ENCODE measurements around the gene SH3RF1. TPM values are rescaled to one million over a fixed set of nuclear protein-coding genes. Genes with fewer than 3 reads are reported as not detected.

Gene SH3RF1
- total and polyA plus RNA-seq, 2 of the 13 experiments (the other 11 are each of a cell fraction or from before 2014, with no cell fraction given): 3.1 to 3.2 TPM

- in situ Hi-C loops (cut with HindIII; ENCODE audit: extremely low pct_ligation_motif_present, low pct_unique_long_range_greater_than_20kb) (no loop called here), intact Hi-C loops (cut with micrococcal nuclease; ENCODE audit: unreplicated experiment) (loop anchor here (2.0 to 5.0 kb wide), 2 partner anchors 17 to 179 kb away; no protein-coding TSS in a partner anchor)
- DNase-seq (ENCODE audit: low spot score) (peak; percentile 82), ATAC-seq (peak; percentile 49), FAIRE-seq (no peak)
- H3K4me3 ChIP-seq (replicated peaks in 1 of 3; ENCODE audit: insufficient read depth in 1 of 3, low read depth in 2 of 3, low read length in 3 of 3): peak overlapping the region in 1 of 3 experiments; percentile 7; a peak in 1 of 6 replicates
- no peaks in the 10 kb centered on the region for H4K20me1 ChIP-seq (ENCODE audit: insufficient read depth, low read length)
- H3K27ac ChIP-seq (ENCODE audit: extremely low read length, insufficient read depth, low read length): peak overlapping the region; percentile 77
- H3K36me3 ChIP-seq (replicated peaks in 1 of 2; ENCODE audit: control insufficient read depth in 1 of 2, insufficient read depth in 2 of 2, low read length in 2 of 2): no peaks in the 10 kb centered on the region
- H3K4me2 ChIP-seq (ENCODE audit: low read depth, low read length): peak overlapping the region; percentile 53
- POLR2A ChIA-PET: interaction anchor here (1.0 to 3.5 kb wide), 4 partner anchors 10 to 241 kb away, joined by 3 to 20 read pairs (median 4); partner anchors contain the start of genes CBR4 and SH3RF1
- BruUV-seq (replicated peaks): TSS peak; percentile 80
- H3K4me1 ChIP-seq (ENCODE audit: insufficient read depth, low read length): peaks cover 85% of the 10 kb centered on the region
- no peak overlapping the region for H2AFZ ChIP-seq (ENCODE audit: low read length)
- no peaks in the 10 kb centered on the region for H3K9me3 ChIP-seq (ENCODE audit: low read length)
- peaks cover 6% of the 10 kb centered on the region for H3K79me2 ChIP-seq (ENCODE audit: insufficient read depth, low read length)
- WGBS (ENCODE audit: low lambda C conversion rate): 67% methylated on average over 13 of the region's 13 CpGs
- peak overlapping the region; percentile 54 for H3K9ac ChIP-seq (ENCODE audit: insufficient read depth, low read depth, low read length)
- CTCF ChIA-PET (ENCODE audit: low intra/inter-chr PET ratio, low total read pairs): no interaction called here
- no peaks in the 10 kb centered on the region for H3K27me3 ChIP-seq (ENCODE audit: control insufficient read depth in 1 of 2, insufficient read depth in 2 of 2, low read length in 2 of 2)
- no peak for TF ChIP-seq E2F1 (CRISPR knock-in tag; IDR thresholded peaks at IDR 0.05)
- TF ChIP-seq ARNT (IDR thresholded peaks at IDR 0.05): no peak
- TF ChIP-seq ZNF232 (CRISPR knock-in tag; IDR thresholded peaks at IDR 0.05; ENCODE audit: borderline replicate concordance): no peak
- peak; percentile 74; the same call in 1 of the 2 replicates for TF ChIP-seq JUND (CRISPR knock-in tag; IDR thresholded peaks at IDR 0.05)
- TF ChIP-seq NAIF1 (CRISPR knock-in tag; IDR thresholded peaks at IDR 0.05; ENCODE audit: borderline replicate concordance): no peak
- no peak for TF ChIP-seq SMAD9 (CRISPR knock-in tag; IDR thresholded peaks at IDR 0.05)
- peak; percentile 39; the same call in 1 of the 2 replicates for TF ChIP-seq SIX1 (CRISPR knock-in tag; IDR thresholded peaks at IDR 0.05; ENCODE audit: borderline replicate concordance)
- TF ChIP-seq ZNF282 (IDR thresholded peaks at IDR 0.05; ENCODE audit: partially characterized antibody): no peak
- TF ChIP-seq ARID2 (CRISPR knock-in tag; IDR thresholded peaks at IDR 0.05; ENCODE audit: borderline replicate concordance): no peak
- no peak for TF ChIP-seq GABPA (IDR thresholded peaks at IDR 0.05; ENCODE audit: low read depth, low read length)
- TF ChIP-seq GABPA (CRISPR knock-in tag; IDR thresholded peaks at IDR 0.05; ENCODE audit: low read depth): no peak
- no peak for TF ChIP-seq ZNF720 (CRISPR knock-in tag; IDR thresholded peaks at IDR 0.05)
- TF ChIP-seq NFE2L2 (IDR thresholded peaks at IDR 0.05; ENCODE audit: low read length): no peak
- no peak for TF ChIP-seq FOXC1 (CRISPR knock-in tag; IDR thresholded peaks at IDR 0.05; ENCODE audit: borderline replicate concordance)
- TF ChIP-seq KAT8 (CRISPR knock-in tag; IDR thresholded peaks at IDR 0.05): no peak
- TF ChIP-seq ATF2 (CRISPR knock-in tag; IDR thresholded peaks at IDR 0.05): peak; percentile 90
- TF ChIP-seq RBFOX2 (IDR thresholded peaks at IDR 0.05; ENCODE audit: low read depth, low read length): 0 out of 2 replicates have a peak, but pooled peaks have one; percentile 13
- 0 out of 2 replicates have a peak, but pooled peaks have one; percentile 16 for TF ChIP-seq NCOR1 (IDR thresholded peaks at IDR 0.05; ENCODE audit: borderline replicate concordance, low read length)
- TF ChIP-seq ZNF781 (CRISPR knock-in tag; IDR thresholded peaks at IDR 0.05; ENCODE audit: borderline replicate concordance, not compliant biosample characterization): no peak
- peak; percentile 76 for TF ChIP-seq TEAD3 (CRISPR knock-in tag; optimal IDR thresholded peaks at IDR 0.05; ENCODE audit: borderline replicate concordance)
- TF ChIP-seq ATF3 (CRISPR knock-in tag; IDR thresholded peaks at IDR 0.05): peak; percentile 85
- peak; percentile 76 for TF ChIP-seq JUN (CRISPR knock-in tag; IDR thresholded peaks at IDR 0.05)
- 0 out of 2 replicates have a peak, but pooled peaks have one; percentile 10 for TF ChIP-seq ELF4 (CRISPR knock-in tag; IDR thresholded peaks at IDR 0.05; ENCODE audit: borderline replicate concordance)
Observed at GRCh38 chr4:169251291-169252235, 19.2 kb downstream of the SH3RF1 start.

Measured in HepG2 (cell line).